ENCODE measurements around the gene TNFRSF21.

TNFRSF21 gene

GRCh38 chr6:47242483-47243386, 67.0 kb downstream of the TNFRSF21 start:
- DNase-seq (ENCODE audit: low read depth, low spot score): no peak
- WGBS (ENCODE audit: insufficient coverage, insufficient read length): no CpG with 5 or more reads among the region's 14 CpGs
- H3K27me3 ChIP-seq (ENCODE audit: control insufficient read depth, insufficient read depth, low read length): no peaks in the 10 kb centered on the region
- no peak overlapping the region for H3K4me3 ChIP-seq (ENCODE audit: low read length)
- no peaks in the 10 kb centered on the region for H3K9me3 ChIP-seq (ENCODE audit: control insufficient read depth, insufficient read depth, low read length)
- no peak overlapping the region for H3K27ac ChIP-seq (ENCODE audit: low read length)
- H3K36me3 ChIP-seq (ENCODE audit: control insufficient read depth, insufficient read depth, low read length): no peaks in the 10 kb centered on the region
- H3K4me1 ChIP-seq (ENCODE audit: control insufficient read depth, insufficient read depth, low read length): peaks cover 3% of the 10 kb centered on the region; the same call in 1 of the 2 replicates

GRCh38 chr6:47241742-47242482, 67.8 kb downstream of the TNFRSF21 start:
- no peaks in the 10 kb centered on the region for H3K9me3 ChIP-seq (ENCODE audit: control insufficient read depth, insufficient read depth, low read length)
- no peak overlapping the region for H3K27ac ChIP-seq (ENCODE audit: low read length)
- WGBS (ENCODE audit: insufficient coverage, insufficient read length): no CpG with 5 or more reads among the region's 4 CpGs
- DNase-seq (ENCODE audit: low read depth, low spot score): no peak
- H3K4me1 ChIP-seq (ENCODE audit: control insufficient read depth, insufficient read depth, low read length): peaks cover 3% of the 10 kb centered on the region; the same call in 1 of the 2 replicates
- H3K36me3 ChIP-seq (ENCODE audit: control insufficient read depth, insufficient read depth, low read length): no peaks in the 10 kb centered on the region
- H3K4me3 ChIP-seq (ENCODE audit: low read length): no peak overlapping the region
- no peaks in the 10 kb centered on the region for H3K27me3 ChIP-seq (ENCODE audit: control insufficient read depth, insufficient read depth, low read length)

GRCh38 chr6:47240277-47240890, 69.3 kb downstream of the TNFRSF21 start:
- H3K36me3 ChIP-seq (ENCODE audit: control insufficient read depth, insufficient read depth, low read length): no peaks in the 10 kb centered on the region
- WGBS (ENCODE audit: insufficient coverage, insufficient read length): no CpG with 5 or more reads among the region's 5 CpGs
- H3K4me3 ChIP-seq (ENCODE audit: low read length): no peak overlapping the region
- no peaks in the 10 kb centered on the region for H3K27me3 ChIP-seq (ENCODE audit: control insufficient read depth, insufficient read depth, low read length)
- H3K9me3 ChIP-seq (ENCODE audit: control insufficient read depth, insufficient read depth, low read length): no peaks in the 10 kb centered on the region
- H3K4me1 ChIP-seq (ENCODE audit: control insufficient read depth, insufficient read depth, low read length): peaks cover 3% of the 10 kb centered on the region; the same call in 1 of the 2 replicates
- H3K27ac ChIP-seq (ENCODE audit: low read length): no peak overlapping the region
- no peak for DNase-seq (ENCODE audit: low read depth, low spot score)

- no peak overlapping the region for H3K27ac ChIP-seq (ENCODE audit: low read length)
- H3K27me3 ChIP-seq (ENCODE audit: control insufficient read depth, insufficient read depth, low read length): no peaks in the 10 kb centered on the region
- WGBS (ENCODE audit: insufficient coverage, insufficient read length): no CpG with 5 or more reads among the region's 2 CpGs
- H3K4me1 ChIP-seq (ENCODE audit: control insufficient read depth, insufficient read depth, low read length): peaks cover 4% of the 10 kb centered on the region; the same call in 1 of the 2 replicates
- H3K4me3 ChIP-seq (ENCODE audit: low read length): no peak overlapping the region
- H3K9me3 ChIP-seq (ENCODE audit: control insufficient read depth, insufficient read depth, low read length): no peaks in the 10 kb centered on the region
- H3K36me3 ChIP-seq (ENCODE audit: control insufficient read depth, insufficient read depth, low read length): no peaks in the 10 kb centered on the region
- DNase-seq (ENCODE audit: low read depth, low spot score): no peak
Measured at GRCh38 chr6:47239546-47239945, 70.2 kb downstream of the TNFRSF21 start.

GRCh38 chr6:47238456-47238995, 71.2 kb downstream of the TNFRSF21 start:
- Histone ChIP-seq H3K4me3 (ENCODE audit: low read length) (no peak overlapping the region), H3K27ac (ENCODE audit: low read length) (no peak overlapping the region), H3K36me3 (ENCODE audit: control insufficient read depth, insufficient read depth, low read length) (no peaks in the 10 kb centered on the region), H3K4me1 (ENCODE audit: control insufficient read depth, insufficient read depth, low read length) (peaks cover 7% of the 10 kb centered on the region; the same call in 1 of the 2 replicates), H3K9me3 (ENCODE audit: control insufficient read depth, insufficient read depth, low read length) (no peaks in the 10 kb centered on the region), H3K27me3 (ENCODE audit: control insufficient read depth, insufficient read depth, low read length) (no peaks in the 10 kb centered on the region)
- no peak for DNase-seq (ENCODE audit: low read depth, low spot score)
- WGBS (ENCODE audit: insufficient coverage, insufficient read length): no CpG with 5 or more reads among the region's 1 CpG

GRCh38 chr6:47237196-47237595, 72.5 kb downstream of the TNFRSF21 start:
- peaks cover 4% of the 10 kb centered on the region; the same call in 1 of the 2 replicates for H3K4me1 ChIP-seq (ENCODE audit: control insufficient read depth, insufficient read depth, low read length)
- no peaks in the 10 kb centered on the region for H3K9me3 ChIP-seq (ENCODE audit: control insufficient read depth, insufficient read depth, low read length)
- DNase-seq (ENCODE audit: low read depth, low spot score): no peak
- H3K27me3 ChIP-seq (ENCODE audit: control insufficient read depth, insufficient read depth, low read length): no peaks in the 10 kb centered on the region
- H3K4me3 ChIP-seq (ENCODE audit: low read length): no peak overlapping the region
- H3K27ac ChIP-seq (ENCODE audit: low read length): no peak overlapping the region
- WGBS (ENCODE audit: insufficient coverage, insufficient read length): no CpG with 5 or more reads among the region's 5 CpGs
- 0 out of 2 replicates have a peak, but pooled peaks cover 2% of the 10 kb centered on the region for H3K36me3 ChIP-seq (ENCODE audit: control insufficient read depth, insufficient read depth, low read length)

- no CpG with 5 or more reads among the region's 8 CpGs for WGBS (ENCODE audit: insufficient coverage, insufficient read length)
- H3K27ac ChIP-seq (ENCODE audit: low read length): no peak overlapping the region
- no peak overlapping the region for H3K4me3 ChIP-seq (ENCODE audit: low read length)
- peaks cover 4% of the 10 kb centered on the region; the same call in 1 of the 2 replicates for H3K4me1 ChIP-seq (ENCODE audit: control insufficient read depth, insufficient read depth, low read length)
- H3K27me3 ChIP-seq (ENCODE audit: control insufficient read depth, insufficient read depth, low read length): no peaks in the 10 kb centered on the region
- DNase-seq (ENCODE audit: low read depth, low spot score): no peak
- H3K9me3 ChIP-seq (ENCODE audit: control insufficient read depth, insufficient read depth, low read length): no peaks in the 10 kb centered on the region
- H3K36me3 ChIP-seq (ENCODE audit: control insufficient read depth, insufficient read depth, low read length): 0 out of 2 replicates have a peak, but pooled peaks cover 2% of the 10 kb centered on the region
Measured at GRCh38 chr6:47235964-47236760, 73.5 kb downstream of the TNFRSF21 start.

- peaks cover 4% of the 10 kb centered on the region; the same call in 1 of the 2 replicates for H3K4me1 ChIP-seq (ENCODE audit: control insufficient read depth, insufficient read depth, low read length)
- 0 out of 2 replicates have a peak, but pooled peaks cover 2% of the 10 kb centered on the region for H3K36me3 ChIP-seq (ENCODE audit: control insufficient read depth, insufficient read depth, low read length)
- H3K9me3 ChIP-seq (ENCODE audit: control insufficient read depth, insufficient read depth, low read length): no peaks in the 10 kb centered on the region
- H3K27me3 ChIP-seq (ENCODE audit: control insufficient read depth, insufficient read depth, low read length): no peaks in the 10 kb centered on the region
- H3K4me3 ChIP-seq (ENCODE audit: low read length): no peak overlapping the region
- no CpG with 5 or more reads among the region's 1 CpG for WGBS (ENCODE audit: insufficient coverage, insufficient read length)
- H3K27ac ChIP-seq (ENCODE audit: low read length): no peak overlapping the region
- DNase-seq (ENCODE audit: low read depth, low spot score): no peak
Measured at GRCh38 chr6:47235421-47235820, 74.3 kb downstream of the TNFRSF21 start.

- no CpG with 5 or more reads among the region's 30 CpGs for WGBS (ENCODE audit: insufficient coverage, insufficient read length)
- DNase-seq (ENCODE audit: low read depth, low spot score): no peak
- H3K27me3 ChIP-seq (ENCODE audit: control insufficient read depth, insufficient read depth, low read length): no peaks in the 10 kb centered on the region
- H3K9me3 ChIP-seq (ENCODE audit: control insufficient read depth, insufficient read depth, low read length): no peaks in the 10 kb centered on the region
- no peak overlapping the region for H3K4me3 ChIP-seq (ENCODE audit: low read length)
- H3K4me1 ChIP-seq (ENCODE audit: control insufficient read depth, insufficient read depth, low read length): peaks cover 4% of the 10 kb centered on the region; the same call in 1 of the 2 replicates
- 0 out of 2 replicates have a peak, but pooled peaks cover 2% of the 10 kb centered on the region for H3K36me3 ChIP-seq (ENCODE audit: control insufficient read depth, insufficient read depth, low read length)
- no peak overlapping the region for H3K27ac ChIP-seq (ENCODE audit: low read length)
Measured at GRCh38 chr6:47234266-47234933, 75.3 kb downstream of the TNFRSF21 start.

Measured in iPS DF 6.9 (cell line).